ENCODE data around the gene ZNF512. TPM values are rescaled to one million over a fixed set of nuclear protein-coding genes. Genes with fewer than 3 reads are reported as not detected.

ZNF512 gene
- total and polyA plus RNA-seq, 2 of the 13 experiments (the other 11 are each of a cell fraction or from before 2014, with no cell fraction given) = 29.8 to 31.0 TPM

GRCh38 chr2:27647737-27648136, 64.9 kb downstream of the ZNF512 start:
- intact Hi-C loops (cut with micrococcal nuclease; ENCODE audit: unreplicated experiment) = no loop called here
- CTCF ChIA-PET (ENCODE audit: low intra/inter-chr PET ratio, low total read pairs) = no interaction called here

GRCh38 chr2:27651056-27651455, 68.2 kb downstream of the ZNF512 start:
- FAIRE-seq = no peak
- peaks cover 34 to 89% of the 10 kb centered on the region in 2 experiments for H3K36me3 ChIP-seq (replicated peaks in 1 of 2; ENCODE audit: control insufficient read depth in 1 of 2, insufficient read depth in 2 of 2, low read length in 2 of 2)
- in situ Hi-C loops (cut with HindIII; ENCODE audit: extremely low pct_ligation_motif_present, low pct_unique_long_range_greater_than_20kb) = no loop called here

More at GRCh38 chr2:27647737-27648136, 64.9 kb downstream of the ZNF512 start:
- no peaks in the 10 kb centered on the region for H4K20me1 ChIP-seq (ENCODE audit: insufficient read depth, low read length)
- no peak overlapping the region for H2AFZ ChIP-seq (ENCODE audit: low read length)
- H3K27me3 ChIP-seq (ENCODE audit: control insufficient read depth in 1 of 2, insufficient read depth in 2 of 2, low read length in 2 of 2) = no peaks in the 10 kb centered on the region
- no peaks in the 10 kb centered on the region for H3K4me1 ChIP-seq (ENCODE audit: insufficient read depth, low read length)
- ATAC-seq (no peak; the same call in 1 of the 3 replicates), FAIRE-seq (no peak), DNase-seq (ENCODE audit: low spot score) (no peak)
- 93% methylated on average over 4 of the region's 4 CpGs for WGBS (ENCODE audit: low lambda C conversion rate)
- no peak overlapping the region for H3K9ac ChIP-seq (ENCODE audit: insufficient read depth, low read depth, low read length)
- in situ Hi-C loops (cut with HindIII; ENCODE audit: extremely low pct_ligation_motif_present, low pct_unique_long_range_greater_than_20kb) = no loop called here
- POLR2A ChIA-PET = interaction anchor here (0.6 kb wide), 1 partner anchor 210 kb away, joined by 3 read pairs; no protein-coding TSS in a partner anchor
- H3K4me3 ChIP-seq (replicated peaks in 1 of 3; ENCODE audit: insufficient read depth in 1 of 3, low read depth in 2 of 3, low read length in 3 of 3) = no peak overlapping the region
- H3K36me3 ChIP-seq (replicated peaks in 1 of 2; ENCODE audit: control insufficient read depth in 1 of 2, insufficient read depth in 2 of 2, low read length in 2 of 2) = peaks cover 19 to 78% of the 10 kb centered on the region in 2 experiments
- no peak overlapping the region for H3K27ac ChIP-seq (ENCODE audit: extremely low read length, insufficient read depth, low read length)
- H3K9me3 ChIP-seq (ENCODE audit: low read length) = no peaks in the 10 kb centered on the region
- no peak for TF ChIP-seq ZNF749 (CRISPR knock-in tag; IDR thresholded peaks at IDR 0.05; ENCODE audit: borderline replicate concordance)
- TF ChIP-seq ZNF879 (CRISPR knock-in tag; IDR thresholded peaks at IDR 0.05) = no peak
- TF ChIP-seq EHMT2 (IDR thresholded peaks at IDR 0.05; ENCODE audit: borderline replicate concordance, low read depth, low read length) = no peak
- no peak for TF ChIP-seq DBP (CRISPR knock-in tag; IDR thresholded peaks at IDR 0.05; ENCODE audit: not compliant biosample characterization)
- TF ChIP-seq JUNB (CRISPR knock-in tag; IDR thresholded peaks at IDR 0.05; ENCODE audit: borderline replicate concordance) = no peak
- no peak for TF ChIP-seq ZNF660 (CRISPR knock-in tag; IDR thresholded peaks at IDR 0.05; ENCODE audit: borderline replicate concordance, low read depth)
- TF ChIP-seq KDM5B (CRISPR knock-in tag; IDR thresholded peaks at IDR 0.05; ENCODE audit: borderline replicate concordance) = no peak
- TF ChIP-seq HOXD1 (CRISPR knock-in tag; IDR thresholded peaks at IDR 0.05) = no peak
- no peak for TF ChIP-seq ATF7 (IDR thresholded peaks at IDR 0.05)
- no peak for TF ChIP-seq ATF7 (CRISPR knock-in tag; IDR thresholded peaks at IDR 0.05)
- TF ChIP-seq ZNF274 (CRISPR knock-in tag; IDR thresholded peaks at IDR 0.05) = no peak
- no peak for TF ChIP-seq ONECUT2 (CRISPR knock-in tag; IDR thresholded peaks at IDR 0.05)
- TF ChIP-seq ZNF253 (CRISPR knock-in tag; IDR thresholded peaks at IDR 0.05; ENCODE audit: borderline replicate concordance) = no peak
- H3K79me2 ChIP-seq (ENCODE audit: insufficient read depth, low read length) = no peaks in the 10 kb centered on the region
- no peak overlapping the region for H3K4me2 ChIP-seq (ENCODE audit: low read depth, low read length)
- BruUV-seq (replicated peaks) = no TSS peak

More at GRCh38 chr2:27651056-27651455, 68.2 kb downstream of the ZNF512 start:
- no peak overlapping the region for H3K4me2 ChIP-seq (ENCODE audit: low read depth, low read length)
- no peaks in the 10 kb centered on the region for H4K20me1 ChIP-seq (ENCODE audit: insufficient read depth, low read length)
- H3K4me1 ChIP-seq (ENCODE audit: insufficient read depth, low read length) = no peaks in the 10 kb centered on the region
- no peak for ATAC-seq
- no peak overlapping the region for H3K4me3 ChIP-seq (replicated peaks in 1 of 3; ENCODE audit: insufficient read depth in 1 of 3, low read depth in 2 of 3, low read length in 3 of 3)
- H3K27ac ChIP-seq (ENCODE audit: extremely low read length, insufficient read depth, low read length) = no peak overlapping the region
- POLR2A ChIA-PET = interaction anchor here (3.2 kb wide), 1 partner anchor 12 kb away, joined by 7 read pairs; the partner anchor contains the start of genes SLC4A1AP and SUPT7L
- intact Hi-C loops (cut with micrococcal nuclease; ENCODE audit: unreplicated experiment) = no loop called here
- H3K27me3 ChIP-seq (ENCODE audit: control insufficient read depth in 1 of 2, insufficient read depth in 2 of 2, low read length in 2 of 2) = no peaks in the 10 kb centered on the region
- no peaks in the 10 kb centered on the region for H3K9me3 ChIP-seq (ENCODE audit: low read length)
- no peaks in the 10 kb centered on the region for H3K79me2 ChIP-seq (ENCODE audit: insufficient read depth, low read length)
- H3K9ac ChIP-seq (ENCODE audit: insufficient read depth, low read depth, low read length) = no peak overlapping the region
- CTCF ChIA-PET (ENCODE audit: low intra/inter-chr PET ratio, low total read pairs) = no interaction called here
- H2AFZ ChIP-seq (ENCODE audit: low read length) = no peak overlapping the region
- 86% methylated on average over 4 of the region's 4 CpGs for WGBS (ENCODE audit: low lambda C conversion rate)
- no peak for DNase-seq (ENCODE audit: low spot score)
- TF ChIP-seq ZC3H13 (CRISPR knock-in tag; IDR thresholded peaks at IDR 0.05) = no peak
- TF ChIP-seq MAF1 (CRISPR knock-in tag; IDR thresholded peaks at IDR 0.05; ENCODE audit: borderline replicate concordance) = no peak
- TF ChIP-seq ZNF292 (CRISPR knock-in tag; IDR thresholded peaks at IDR 0.05; ENCODE audit: borderline replicate concordance, low read depth) = no peak
- TF ChIP-seq ZHX1 (CRISPR knock-in tag; IDR thresholded peaks at IDR 0.05; ENCODE audit: low read depth) = no peak
- no peak for TF ChIP-seq KLF16 (CRISPR knock-in tag; IDR thresholded peaks at IDR 0.05)
- no peak for TF ChIP-seq CCAR2 (optimal IDR thresholded peaks at IDR 0.05; ENCODE audit: low read depth, low read length)
- TF ChIP-seq POLR2G (IDR thresholded peaks at IDR 0.05; ENCODE audit: low read depth, low read length) = peak; percentile 35; the same call in 1 of the 2 replicates
- BruUV-seq (replicated peaks) = TSS peak; percentile 7
